Limb (tissue), 2 donors: Measurements from ENCODE around the gene RLF.

Source experiments
- DNase-seq, 2 donors: peaks; one replicate each; pipeline ENCODE4 v3.0.0-alpha.2; 2016; ENCODE audit errors: extremely low spot score in 2 of 2

RLF gene

GRCh38 chr1:40232444-40232843 lies 71.3 kb downstream of the RLF start:
- no peak for DNase-seq

GRCh38 chr1:40239626-40240025 lies 78.4 kb downstream of the RLF start:
- no peak for DNase-seq

DNA sequence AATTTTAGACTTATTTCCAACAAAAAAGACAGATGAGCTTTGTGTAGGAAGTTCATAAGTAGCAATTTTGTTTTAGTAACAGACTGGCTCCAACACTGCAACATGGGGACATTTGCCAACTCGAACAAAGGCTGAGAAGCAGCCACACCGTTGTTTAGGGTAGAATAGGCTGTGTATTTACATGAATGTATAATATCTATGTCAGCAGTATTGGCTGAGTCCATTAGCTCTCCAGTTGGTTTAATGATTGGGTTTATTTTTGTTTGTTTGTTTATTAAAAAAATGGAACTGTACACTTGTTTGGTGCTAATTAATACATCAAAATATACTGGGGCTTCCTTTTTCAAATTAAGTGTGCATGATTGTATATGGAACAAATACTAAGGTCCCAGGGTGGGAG lies 79.2 kb downstream of the RLF start:
- no peak for DNase-seq

DNA sequence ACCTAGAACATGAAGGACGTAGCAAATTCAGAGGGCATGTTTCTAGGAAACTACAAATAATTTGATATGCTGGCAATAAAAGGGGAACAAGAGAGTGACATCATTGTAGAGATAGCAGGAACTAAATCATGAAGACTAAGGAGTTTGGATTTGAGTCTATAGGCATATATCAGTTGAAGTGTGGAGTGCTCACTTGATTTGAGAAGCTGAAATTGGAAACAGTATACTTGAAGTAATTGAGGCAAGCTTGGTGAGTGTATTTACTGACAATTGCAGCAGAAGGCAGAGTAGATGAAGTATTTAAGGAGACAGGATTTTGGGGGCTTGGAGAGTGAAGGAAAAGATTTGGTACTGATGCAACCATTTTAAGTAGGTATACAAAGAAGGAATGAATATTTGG lies 80.2 kb downstream of the RLF start:
- DNase-seq, result no peak

DNA sequence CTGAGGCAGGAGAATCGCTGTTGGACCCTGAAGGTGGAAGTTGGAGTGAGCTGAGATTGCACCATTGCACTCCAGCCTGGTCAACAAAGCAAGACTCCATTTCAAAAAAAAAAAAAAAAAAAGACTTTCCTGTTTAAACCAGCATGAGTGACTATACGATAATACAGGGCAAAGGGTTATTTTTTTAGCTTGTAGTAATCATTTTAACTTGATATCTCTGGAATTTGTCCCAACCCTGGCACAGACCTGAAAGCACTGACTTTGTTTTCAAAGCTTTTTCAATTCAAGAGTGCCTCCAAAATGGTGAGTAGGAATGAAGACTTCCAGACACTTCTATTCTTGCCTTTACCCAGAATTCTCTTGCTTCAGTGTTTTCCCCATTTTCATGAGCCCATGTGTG lies 82.2 kb downstream of the RLF start:
- no peak for DNase-seq

GRCh38 chr1:40244138-40244744 lies 83.1 kb downstream of the RLF start:
- no peak for DNase-seq

GRCh38 chr1:40245686-40246085 lies 84.5 kb downstream of the RLF start:
- DNase-seq, result no peak

DNA sequence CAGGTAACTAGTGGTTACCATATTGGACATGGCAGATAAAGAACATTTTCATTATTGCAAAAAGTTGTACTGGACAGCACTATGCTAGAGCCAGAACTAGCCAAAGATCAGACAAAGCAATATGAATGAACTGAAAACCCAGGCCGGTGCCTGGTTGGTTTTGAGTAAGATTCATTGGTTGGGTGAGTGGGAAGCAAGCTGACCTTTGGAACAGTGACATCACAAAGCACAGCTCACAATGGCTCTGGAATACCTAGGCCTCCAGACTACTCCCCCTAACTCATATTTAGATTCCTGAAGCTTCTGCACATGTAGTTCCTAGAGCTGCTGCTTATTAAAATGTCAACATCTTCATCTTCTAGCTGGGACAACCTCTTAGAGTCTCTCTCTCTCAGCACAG lies 86.5 kb downstream of the RLF start, which contains the start of gene TMCO2:
Gene TMCO2 (plus strand): TSS at position 283 of the 400 bp plus-strand sequence. CDS start 57 bp downstream, at position 340.
- no peak for DNase-seq

DNA sequence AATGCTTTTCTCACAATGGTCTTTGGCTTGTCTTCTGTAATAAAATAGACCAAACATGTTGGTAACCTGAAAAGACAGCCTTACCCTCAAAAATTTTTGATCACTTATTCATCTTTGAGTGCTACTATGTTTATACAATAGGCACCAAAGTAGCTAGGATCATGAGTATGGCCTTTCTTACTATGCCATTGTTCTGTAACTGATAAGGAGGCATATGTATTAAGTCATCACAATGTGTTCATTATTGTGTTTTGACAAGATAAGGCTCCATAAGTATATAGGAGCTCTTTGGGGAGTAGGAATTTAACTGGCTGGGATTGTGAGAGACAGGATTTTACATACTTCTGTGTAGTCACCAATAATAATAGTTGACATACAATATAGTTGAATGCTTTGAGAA lies 87.2 kb downstream of the RLF start:
- no peak for DNase-seq

DNA sequence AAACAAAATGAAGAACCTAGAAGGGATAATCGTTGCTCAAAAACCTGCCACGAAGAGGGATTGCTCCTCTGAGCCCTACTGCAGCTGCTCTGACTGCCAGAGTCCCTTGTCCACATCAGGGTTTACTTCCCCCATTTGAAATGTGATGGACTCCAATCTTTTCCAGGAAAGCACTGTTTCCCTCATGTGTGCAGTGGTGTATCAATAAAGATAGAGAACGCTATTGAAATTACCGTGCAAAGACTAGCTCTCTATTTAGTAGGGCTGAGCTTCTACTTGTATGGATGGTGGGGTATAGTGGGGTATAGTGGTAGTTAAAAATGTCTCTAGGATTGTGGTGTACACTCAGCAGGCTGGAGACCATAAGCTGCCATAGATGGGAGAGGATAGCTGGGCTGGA lies 90.3 kb downstream of the RLF start:
- no peak for DNase-seq

- no peak for DNase-seq
These were observed 91.4 kb downstream of the RLF start for GRCh38 chr1:40252601-40253000.

GRCh38 chr1:40255231-40255630 lies 94.0 kb downstream of the RLF start:
- no peak for DNase-seq

DNA sequence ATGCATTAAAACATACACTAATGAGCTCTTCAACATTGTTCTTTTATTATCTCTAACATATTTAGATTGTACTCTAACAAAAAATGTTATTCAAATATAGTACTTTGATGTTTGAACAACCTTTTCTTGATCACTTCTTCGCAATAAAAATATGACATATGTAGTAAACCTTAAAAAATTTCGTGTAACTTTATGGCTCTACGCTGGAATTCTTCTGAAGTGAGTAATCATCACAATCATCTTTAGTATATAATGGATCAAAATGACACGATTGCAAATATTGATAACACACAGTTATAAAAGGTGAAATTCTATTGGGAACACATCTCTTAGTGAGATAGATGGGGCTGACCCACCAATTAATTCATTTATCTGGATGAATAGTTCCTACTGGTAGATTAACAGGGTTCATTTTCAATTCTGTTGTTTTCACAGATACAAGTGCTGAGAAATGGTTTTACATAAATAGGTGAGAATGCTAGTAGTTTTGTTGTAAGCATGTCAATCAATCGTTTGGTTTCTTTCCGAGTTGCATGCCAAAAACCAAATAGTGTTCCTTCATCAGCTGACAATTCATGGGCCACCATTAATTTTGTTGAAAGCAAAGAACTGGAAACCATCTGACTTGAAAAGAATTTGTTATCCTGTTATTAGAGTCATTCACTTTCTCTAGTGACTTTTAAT lies 95.4 kb downstream of the RLF start:
- DNase-seq, result no peak

DNA sequence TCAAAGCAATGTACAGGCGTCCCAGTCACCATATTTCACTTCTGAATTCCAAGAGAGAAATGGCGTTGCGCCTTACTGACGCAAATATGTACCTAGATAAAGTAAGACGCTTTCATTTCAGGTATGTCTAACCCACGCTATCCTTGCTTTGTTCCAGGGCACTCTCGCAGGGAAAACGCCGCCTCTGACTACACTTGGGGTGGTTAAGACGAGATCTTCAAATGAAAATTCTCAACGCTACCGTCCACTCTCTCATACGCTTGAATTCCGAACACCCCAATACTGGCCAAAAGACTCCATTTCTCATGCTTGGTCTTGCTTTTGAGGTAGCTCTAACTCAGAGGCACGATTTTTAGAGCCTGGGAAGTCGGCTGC lies 96.1 kb downstream of the RLF start:
- DNase-seq, result no peak

- DNase-seq, result peak; percentile 95 to 96
These were observed 96.7 kb downstream of the RLF start, which contains the start of gene ZMPSTE24 for GRCh38 chr1:40257688-40258444. ZMPSTE24 (plus strand) TSS chr1:40258236; CDS start chr1:40258272, 36 bp downstream.

- no peak for DNase-seq
These were observed 97.2 kb downstream of the RLF start for GRCh38 chr1:40258445-40258769.

- no peak for DNase-seq
These were observed 103.2 kb downstream of the RLF start for GRCh38 chr1:40264354-40264781.

DNA sequence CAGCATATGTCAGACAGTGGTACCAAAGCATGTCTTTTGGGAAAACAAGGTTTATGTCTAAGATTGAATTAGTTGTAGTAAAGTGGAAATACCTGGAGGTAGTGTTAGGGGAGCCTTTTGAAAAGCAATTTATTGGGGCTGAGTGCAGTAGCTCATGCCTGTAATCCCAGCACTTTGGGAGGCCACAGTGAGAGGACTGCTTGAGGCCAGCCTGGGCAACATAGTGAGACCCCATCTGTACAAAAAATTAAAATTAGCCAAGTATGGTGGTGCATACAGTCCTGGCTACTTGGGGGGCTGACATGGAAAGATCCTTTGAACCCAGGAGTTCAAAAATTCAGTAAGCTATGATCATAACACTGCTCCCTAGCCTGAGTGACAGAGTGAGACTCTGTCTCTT lies 104.1 kb downstream of the RLF start:
- DNase-seq, result no peak

DNA sequence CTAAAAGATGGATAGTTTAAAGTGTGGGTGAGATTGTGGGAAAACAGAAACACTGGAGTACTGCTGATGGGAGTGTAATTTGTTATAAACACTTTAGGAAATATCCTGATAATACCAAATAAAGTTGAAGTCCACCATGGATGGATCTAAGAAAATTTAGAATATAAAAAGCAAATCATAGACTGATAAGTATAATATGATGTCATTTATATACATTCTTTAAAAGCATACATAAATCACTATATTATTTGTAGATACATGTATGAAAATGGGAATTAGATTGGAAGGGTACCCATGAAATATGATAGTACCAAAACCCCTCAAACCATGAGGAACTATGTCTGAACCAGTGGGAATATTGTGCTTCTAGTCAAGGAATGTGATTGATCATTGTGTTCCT lies 104.7 kb downstream of the RLF start:
- no peak for DNase-seq

DNA sequence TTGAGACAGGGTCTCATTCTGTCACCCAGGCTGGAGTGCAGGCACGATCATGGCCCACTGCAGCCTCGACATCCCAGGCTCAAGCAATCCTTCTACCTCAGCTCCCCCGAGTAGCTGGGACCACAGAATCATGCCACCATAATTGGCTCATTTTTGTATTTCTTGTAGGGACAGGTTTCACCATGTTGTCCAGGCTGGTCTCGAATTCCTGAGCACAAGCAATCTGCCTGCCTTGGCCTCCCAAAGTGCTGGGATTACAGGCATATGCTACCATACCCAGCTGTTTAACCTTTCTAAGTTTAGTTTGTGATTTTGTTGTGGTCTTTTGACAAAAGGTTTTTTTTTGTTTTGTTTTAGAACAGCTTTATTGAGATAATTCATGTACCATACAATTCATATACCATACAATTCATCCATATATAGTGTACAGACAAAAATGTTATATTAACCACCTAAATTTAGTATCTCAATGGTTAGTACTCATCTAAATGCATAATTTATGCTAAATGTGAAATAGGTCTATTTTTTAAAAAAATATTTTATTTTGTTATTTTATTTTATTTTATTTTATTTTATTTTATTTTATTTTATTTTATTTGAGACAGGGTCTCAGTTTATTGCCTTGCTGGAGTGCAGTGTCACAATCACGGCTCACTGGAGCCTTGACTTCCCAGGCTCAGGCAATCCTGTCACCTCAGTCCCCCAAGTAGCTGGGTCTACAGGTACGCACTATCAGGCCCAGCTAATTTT lies 105.8 kb downstream of the RLF start:
- DNase-seq, result no peak

GRCh38 chr1:40267767-40268187 lies 106.6 kb downstream of the RLF start:
- peak in 1 of 2 donors; percentile 12 for DNase-seq

- no peak for DNase-seq
These were observed 107.0 kb downstream of the RLF start for GRCh38 chr1:40268211-40268610.
